ENCODE measurements around the gene ATP11A. TPM values are rescaled to one million over a fixed set of nuclear protein-coding genes. Genes with fewer than 3 reads are reported as not detected.
"Not testable (repeated sequence)": the region's sequence is repeated elsewhere in the genome, so short reads cannot be mapped to it uniquely, and the experiment has no call there.

Gene ATP11A
- total and polyA plus RNA-seq, 4 donors, result 3.1 to 68.1 (median 28.6) TPM

DNA sequence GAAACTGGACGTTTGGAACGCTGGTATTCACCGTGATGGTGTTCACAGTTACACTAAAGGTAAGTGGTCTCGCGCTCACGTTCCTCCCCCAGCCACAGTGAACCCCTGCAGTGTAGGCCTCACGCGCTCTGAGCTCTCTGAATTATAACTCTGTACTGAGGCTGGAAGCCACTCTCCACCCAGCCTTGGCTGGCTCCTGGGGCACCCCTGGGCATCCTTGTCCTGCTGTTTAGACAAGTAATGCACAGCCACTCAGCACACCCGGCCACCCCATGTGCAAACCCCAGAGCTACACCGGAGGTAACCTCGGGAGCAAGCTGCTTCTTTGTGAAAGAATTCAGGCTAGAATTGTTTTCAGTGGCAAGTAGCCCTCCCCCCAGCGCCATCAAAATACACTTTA lies 181.9 kb downstream of the ATP11A start:
- Histone ChIP-seq H3K4me3 (ENCODE audit: low read length in 2 of 2) (no peak overlapping the region), H3K36me3 (ENCODE audit: control insufficient read depth in 1 of 2, insufficient read depth in 2 of 2, low read length in 1 of 2) (no peaks in the 10 kb centered on the region), H3K4me1 (ENCODE audit: control insufficient read depth in 1 of 2, insufficient read depth in 2 of 2, low read length in 2 of 2) (no peaks in the 10 kb centered on the region), H3K27me3 (ENCODE audit: control insufficient read depth in 1 of 2, insufficient read depth in 2 of 2, low read length in 1 of 2) (no peaks in the 10 kb centered on the region), H3K27ac (ENCODE audit: low read depth in 1 of 2, low read length in 2 of 2) (no peak overlapping the region), H3K9me3 (ENCODE audit: control insufficient read depth, low read length) (no peaks in the 10 kb centered on the region)
- DNase-seq, result peak in 1 of 2 donors; percentile 60
- WGBS, 2 donors, result 91 to 93% methylated on average over 12 of the region's 12 CpGs
- intact Hi-C loops (cut with DNase I), result loop anchor here in 1 of 2 donors (10.0 kb wide), 1 partner anchor 237 kb away; no protein-coding TSS in a partner anchor
- no peak for ATAC-seq (ENCODE audit: low FRiP score)

DNA sequence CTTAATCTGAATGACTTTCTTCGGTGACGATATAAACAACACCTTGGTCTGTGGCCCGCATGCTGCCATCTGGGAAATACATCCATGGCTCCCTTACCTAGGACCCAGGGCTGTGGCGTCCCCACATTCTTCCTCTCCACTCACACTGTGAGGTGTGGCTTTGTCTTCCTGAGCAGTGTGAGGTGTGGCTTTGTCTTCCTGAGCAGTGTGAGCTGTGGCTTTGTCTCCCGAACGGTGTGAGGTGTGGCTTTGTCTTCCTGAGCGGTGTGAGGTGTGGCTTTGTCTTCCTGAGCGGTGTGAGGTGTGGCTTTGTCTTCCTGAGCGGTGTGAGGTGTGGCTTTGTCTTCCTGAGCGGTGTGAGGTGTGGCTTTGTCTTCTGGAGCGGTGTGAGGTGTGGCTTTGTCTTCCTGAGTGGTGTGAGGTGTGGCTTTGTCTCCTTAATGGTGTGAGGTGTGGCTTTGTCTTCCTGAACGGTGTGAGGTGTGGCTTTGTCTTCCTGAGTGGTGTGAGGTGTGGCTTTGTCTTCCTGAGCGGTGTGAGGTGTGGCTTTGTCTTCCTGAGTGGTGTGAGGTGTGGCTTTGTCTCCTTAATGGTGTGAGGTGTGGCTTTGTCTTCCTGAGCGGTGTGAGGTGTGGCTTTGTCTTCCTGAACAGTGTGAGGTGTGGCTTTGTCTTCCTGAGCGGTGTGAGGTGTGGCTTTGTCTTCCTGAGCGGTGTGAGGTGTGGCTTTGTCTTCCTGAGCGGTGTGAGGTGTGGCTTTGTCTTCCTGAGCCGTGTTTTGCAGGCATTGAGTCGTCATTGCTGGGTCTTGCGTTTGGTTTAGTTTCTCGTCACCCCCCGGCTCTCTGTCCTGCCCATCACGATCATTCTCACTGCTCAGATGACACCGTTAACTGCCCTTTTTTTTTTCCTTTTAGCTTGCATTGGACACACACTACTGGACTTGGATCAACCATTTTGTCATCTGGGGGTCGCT lies 183.1 kb downstream of the ATP11A start:
- H3K9me3 ChIP-seq (ENCODE audit: control insufficient read depth, low read length); H3K4me1 ChIP-seq (ENCODE audit: control insufficient read depth in 1 of 2, insufficient read depth in 2 of 2, low read length in 2 of 2); ATAC-seq (ENCODE audit: low FRiP score); H3K27me3 ChIP-seq (ENCODE audit: control insufficient read depth in 1 of 2, insufficient read depth in 2 of 2, low read length in 1 of 2); H3K36me3 ChIP-seq (ENCODE audit: control insufficient read depth in 1 of 2, insufficient read depth in 2 of 2, low read length in 1 of 2); H3K4me3 ChIP-seq (ENCODE audit: low read length in 2 of 2); H3K27ac ChIP-seq (ENCODE audit: low read depth in 1 of 2, low read length in 2 of 2): not testable (repeated sequence)
- intact Hi-C loops (cut with DNase I), result loop anchor here in 1 of 2 donors (10.0 kb wide), 1 partner anchor 238 kb away; no protein-coding TSS in a partner anchor
- peak in 1 of 2 donors; percentile 33 for DNase-seq
- WGBS, 2 donors, result 75 to 77% methylated on average over 24 to 25 of the region's 25 CpGs

DNA sequence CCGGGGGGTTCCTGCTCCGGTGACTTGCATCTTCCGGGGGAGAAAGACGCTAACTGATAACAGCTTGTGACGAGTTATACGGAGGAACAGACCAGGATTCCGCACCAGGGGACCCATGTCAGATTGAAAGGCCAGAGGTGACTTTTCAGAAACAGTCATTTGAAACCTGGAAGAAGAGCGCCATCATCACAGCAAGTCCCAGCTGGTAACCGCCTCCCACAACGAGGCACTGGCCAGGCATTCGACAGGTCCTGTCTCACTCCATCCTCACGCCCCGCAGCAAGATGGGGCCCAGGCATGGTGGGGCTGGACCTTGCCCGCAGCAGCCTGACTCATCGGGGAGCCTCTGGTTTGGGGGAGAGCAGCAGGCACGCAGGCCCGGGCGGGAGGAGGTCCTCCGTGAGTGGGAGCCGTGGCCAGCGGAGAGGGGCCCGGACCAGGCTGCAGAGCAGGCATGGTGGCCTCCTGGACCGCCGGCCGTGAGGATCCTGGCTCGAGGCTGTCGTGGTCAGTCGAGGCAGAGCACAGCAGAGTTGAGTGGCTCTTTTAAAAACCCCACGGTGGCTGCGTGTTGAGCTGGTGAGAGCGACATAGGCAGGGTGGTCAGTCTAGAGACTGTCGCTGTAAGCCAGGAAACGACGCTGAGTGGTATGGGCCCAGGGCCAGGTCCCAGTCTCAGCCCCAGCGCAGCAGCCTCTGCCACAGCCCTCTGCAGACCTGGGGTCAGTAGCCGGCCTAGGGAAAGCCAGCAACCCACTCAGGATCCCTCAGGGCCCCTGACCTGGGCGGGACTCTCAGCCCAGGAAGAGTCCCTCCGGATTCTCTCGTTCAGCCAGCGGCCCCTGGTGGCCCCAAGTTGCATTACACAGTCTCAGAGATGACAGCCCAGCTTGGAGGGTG lies 184.3 kb downstream of the ATP11A start:
- ATAC-seq (ENCODE audit: low FRiP score), result peak; percentile 88
- peak; percentile 82 to 92 for DNase-seq

DNA sequence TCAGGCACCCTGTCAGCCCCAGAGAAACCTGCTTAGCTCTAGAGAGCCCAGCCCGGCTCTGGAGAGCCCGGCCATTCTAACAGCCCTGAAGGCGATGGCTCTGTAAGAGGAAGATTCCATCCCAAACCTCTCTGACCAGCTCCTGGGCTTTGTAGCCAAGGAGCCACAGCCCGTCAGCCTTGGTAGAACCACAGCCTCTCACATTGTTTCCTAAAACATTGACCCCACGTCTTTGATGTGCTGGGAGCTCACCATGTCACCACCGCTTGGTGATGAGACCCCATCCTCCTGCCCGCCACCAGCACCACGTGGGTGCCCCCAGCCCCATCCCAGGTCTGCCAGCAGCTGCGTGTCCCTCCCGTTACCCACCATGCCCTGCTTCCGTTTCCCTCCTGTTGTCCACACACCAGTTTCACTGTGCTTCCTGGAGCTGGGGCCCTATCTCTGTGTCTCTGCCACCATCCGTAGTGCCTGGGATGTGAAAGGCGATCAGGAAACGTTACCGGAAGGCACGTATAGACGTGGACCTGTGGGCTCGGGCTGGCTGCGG lies 185.0 kb downstream of the ATP11A start:
- intact Hi-C loops (cut with DNase I), result loop anchor here (1.0 to 10.0 kb wide), 2 partner anchors 235 to 240 kb away; no protein-coding TSS in a partner anchor
- no peaks in the 10 kb centered on the region for H3K36me3 ChIP-seq (ENCODE audit: control insufficient read depth in 1 of 2, insufficient read depth in 2 of 2, low read length in 1 of 2)
- no peak for ATAC-seq (ENCODE audit: low FRiP score)
- H3K9me3 ChIP-seq (ENCODE audit: control insufficient read depth, low read length), result no peaks in the 10 kb centered on the region
- DNase-seq, result peak in 1 of 2 donors; percentile 51
- no peak overlapping the region for H3K4me3 ChIP-seq (ENCODE audit: low read length in 2 of 2)
- H3K27me3 ChIP-seq (ENCODE audit: control insufficient read depth in 1 of 2, insufficient read depth in 2 of 2, low read length in 1 of 2), result no peaks in the 10 kb centered on the region
- 73 to 78% methylated on average over 19 of the region's 19 CpGs for WGBS, 2 donors
- no peak overlapping the region for H3K27ac ChIP-seq (ENCODE audit: low read depth in 1 of 2, low read length in 2 of 2)
- no peaks in the 10 kb centered on the region for H3K4me1 ChIP-seq (ENCODE audit: control insufficient read depth in 1 of 2, insufficient read depth in 2 of 2, low read length in 2 of 2)

More for the DNA sequence above, 184.3 kb downstream of the ATP11A start:
- H3K4me1 ChIP-seq (ENCODE audit: control insufficient read depth in 1 of 2, insufficient read depth in 2 of 2, low read length in 2 of 2), result no peaks in the 10 kb centered on the region
- no peak overlapping the region for H3K4me3 ChIP-seq (ENCODE audit: low read length in 2 of 2)
- no peaks in the 10 kb centered on the region for H3K27me3 ChIP-seq (ENCODE audit: control insufficient read depth in 1 of 2, insufficient read depth in 2 of 2, low read length in 1 of 2)
- no peak overlapping the region for H3K27ac ChIP-seq (ENCODE audit: low read depth in 1 of 2, low read length in 2 of 2)
- intact Hi-C loops (cut with DNase I), result loop anchor here (1.0 to 10.0 kb wide), 2 partner anchors 234 to 239 kb away; no protein-coding TSS in a partner anchor
- no peaks in the 10 kb centered on the region for H3K9me3 ChIP-seq (ENCODE audit: control insufficient read depth, low read length)
- H3K36me3 ChIP-seq (ENCODE audit: control insufficient read depth in 1 of 2, insufficient read depth in 2 of 2, low read length in 1 of 2), result no peaks in the 10 kb centered on the region
- WGBS, 2 donors, result 59 to 60% methylated on average over 40 of the region's 40 CpGs

DNA sequence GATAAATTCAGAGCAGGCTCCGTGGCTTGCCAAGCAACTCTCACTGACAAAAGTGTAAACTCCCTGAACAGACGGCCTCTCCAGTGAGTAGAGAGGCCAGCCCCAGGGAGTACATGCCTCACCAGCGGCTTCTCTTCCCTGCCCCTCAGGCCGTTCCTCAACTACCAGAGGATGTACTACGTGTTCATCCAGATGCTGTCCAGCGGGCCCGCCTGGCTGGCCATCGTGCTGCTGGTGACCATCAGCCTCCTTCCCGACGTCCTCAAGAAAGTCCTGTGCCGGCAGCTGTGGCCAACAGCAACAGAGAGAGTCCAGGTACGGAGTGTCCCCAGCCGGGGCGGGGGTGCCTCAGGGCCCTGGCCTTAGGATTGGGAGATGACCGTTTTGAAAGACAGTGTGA lies 185.8 kb downstream of the ATP11A start:
- H3K27ac ChIP-seq (ENCODE audit: low read depth in 1 of 2, low read length in 2 of 2), result no peak overlapping the region
- no peak overlapping the region for H3K4me3 ChIP-seq (ENCODE audit: low read length in 2 of 2)
- H3K9me3 ChIP-seq (ENCODE audit: control insufficient read depth, low read length), result no peaks in the 10 kb centered on the region
- 91 to 92% methylated on average over 15 of the region's 15 CpGs for WGBS, 2 donors
- peak in 1 of 2 donors; percentile 65 for DNase-seq
- ATAC-seq (ENCODE audit: low FRiP score), result no peak
- no peaks in the 10 kb centered on the region for H3K27me3 ChIP-seq (ENCODE audit: control insufficient read depth in 1 of 2, insufficient read depth in 2 of 2, low read length in 1 of 2)
- no peaks in the 10 kb centered on the region for H3K4me1 ChIP-seq (ENCODE audit: control insufficient read depth in 1 of 2, insufficient read depth in 2 of 2, low read length in 2 of 2)
- H3K36me3 ChIP-seq (ENCODE audit: control insufficient read depth in 1 of 2, insufficient read depth in 2 of 2, low read length in 1 of 2), result no peaks in the 10 kb centered on the region
- intact Hi-C loops (cut with DNase I), result loop anchor here in 1 of 2 donors (10.0 kb wide), 1 partner anchor 241 kb away; no protein-coding TSS in a partner anchor

DNA sequence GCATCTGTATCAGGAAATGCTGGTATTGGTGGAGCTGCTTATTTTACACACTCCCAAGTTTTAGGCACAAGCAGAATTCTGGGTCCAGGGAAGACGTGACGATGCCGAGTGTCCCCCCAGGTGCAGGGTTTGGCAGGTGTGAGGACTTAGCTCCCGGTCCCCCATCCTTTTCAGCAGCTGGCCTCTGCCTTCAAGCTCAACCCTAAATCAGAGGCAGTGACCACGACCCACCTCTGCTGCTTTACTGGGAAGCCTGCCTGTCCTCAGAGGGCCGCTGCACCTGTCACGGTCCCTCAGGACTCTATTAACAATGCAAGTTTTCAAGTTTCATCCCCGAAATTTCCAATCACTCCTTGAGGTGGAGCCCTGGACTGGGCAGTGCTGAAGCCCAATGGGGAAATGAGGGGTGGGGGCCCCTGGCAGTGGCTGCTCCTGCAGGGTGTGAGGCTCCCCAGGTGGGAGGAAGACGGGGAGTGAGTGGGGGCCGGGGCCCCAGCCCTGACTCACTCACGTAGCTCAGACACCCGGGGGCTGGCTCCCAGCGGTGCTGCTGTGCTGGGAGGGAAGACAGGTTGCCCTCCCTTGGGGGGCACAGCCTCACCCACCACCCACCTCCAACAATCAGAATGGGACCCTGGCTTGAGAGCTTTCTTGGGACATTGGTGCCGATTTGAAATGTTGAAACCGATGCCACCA lies 186.6 kb downstream of the ATP11A start:
- H3K27me3 ChIP-seq (ENCODE audit: control insufficient read depth in 1 of 2, insufficient read depth in 2 of 2, low read length in 1 of 2), result no peaks in the 10 kb centered on the region
- peak in 1 of 2 donors; percentile 70 for DNase-seq
- H3K27ac ChIP-seq (ENCODE audit: low read depth in 1 of 2, low read length in 2 of 2), result no peak overlapping the region
- ATAC-seq (ENCODE audit: low FRiP score), result no peak
- H3K4me1 ChIP-seq (ENCODE audit: control insufficient read depth in 1 of 2, insufficient read depth in 2 of 2, low read length in 2 of 2), result no peaks in the 10 kb centered on the region
- intact Hi-C loops (cut with DNase I), result loop anchor here in 1 of 2 donors (10.0 kb wide), 1 partner anchor 242 kb away; no protein-coding TSS in a partner anchor
- H3K4me3 ChIP-seq (ENCODE audit: low read length in 2 of 2), result no peak overlapping the region
- 85% methylated on average over 15 of the region's 15 CpGs for WGBS, 2 donors
- H3K9me3 ChIP-seq (ENCODE audit: control insufficient read depth, low read length), result no peaks in the 10 kb centered on the region
- no peaks in the 10 kb centered on the region for H3K36me3 ChIP-seq (ENCODE audit: control insufficient read depth in 1 of 2, insufficient read depth in 2 of 2, low read length in 1 of 2)

DNA sequence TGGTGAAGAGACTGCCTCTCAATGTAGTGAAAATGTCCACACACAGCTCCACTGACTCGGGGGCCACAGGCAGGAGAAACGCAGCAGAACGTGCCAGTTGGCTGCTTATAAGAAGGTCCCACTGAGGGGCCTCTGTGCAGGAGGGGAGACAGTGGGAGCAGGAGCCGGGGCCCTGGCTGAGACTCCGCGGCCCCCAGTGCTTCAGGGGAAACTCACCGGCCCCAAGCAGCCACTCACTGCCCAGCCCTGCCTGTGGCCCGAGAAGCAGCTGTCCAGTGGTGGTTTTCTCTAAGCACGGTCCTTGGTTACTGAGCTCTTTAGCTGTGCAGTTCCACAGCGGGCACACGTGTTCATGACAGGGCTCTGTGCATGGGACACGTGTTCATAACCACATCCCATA lies 187.2 kb downstream of the ATP11A start:
- no peaks in the 10 kb centered on the region for H3K9me3 ChIP-seq (ENCODE audit: control insufficient read depth, low read length)
- no peaks in the 10 kb centered on the region for H3K4me1 ChIP-seq (ENCODE audit: control insufficient read depth in 1 of 2, insufficient read depth in 2 of 2, low read length in 2 of 2)
- H3K4me3 ChIP-seq (ENCODE audit: low read length in 2 of 2), result no peak overlapping the region
- ATAC-seq (ENCODE audit: low FRiP score) (no peak), DNase-seq (peak in 1 of 2 donors; percentile 64)
- H3K27ac ChIP-seq (ENCODE audit: low read depth in 1 of 2, low read length in 2 of 2), result no peak overlapping the region
- intact Hi-C loops (cut with DNase I), result loop anchor here in 1 of 2 donors (10.0 kb wide), 1 partner anchor 242 kb away; no protein-coding TSS in a partner anchor
- 91% methylated on average over 12 of the region's 12 CpGs for WGBS, 2 donors
- no peaks in the 10 kb centered on the region for H3K27me3 ChIP-seq (ENCODE audit: control insufficient read depth in 1 of 2, insufficient read depth in 2 of 2, low read length in 1 of 2)
- H3K36me3 ChIP-seq (ENCODE audit: control insufficient read depth in 1 of 2, insufficient read depth in 2 of 2, low read length in 1 of 2), result no peaks in the 10 kb centered on the region

Data from aorta (tissue), 5 donors.